PC-9 (cell line): ENCODE measurements around the gene MCMBP. TPM values are rescaled to one million over a fixed set of nuclear protein-coding genes. Genes with fewer than 3 reads are reported as not detected.

Source experiments
- BruUV-seq: library from RNA; stranded (reverse); fragments of 400-500 nt; replicated peaks from 2 replicates; lab custom pipeline; 2021; lab: Mats Ljungman, UMichigan
- CTCF ChIA-PET: fragments of 300-600 bp; sonication (Branson Sonifier 250); formaldehyde crosslinking; loops from one replicate; lab custom pipeline; 2022; ENCODE audit warnings: antibody characterized with exemption; lab: Charles Lee
- POLR2A ChIA-PET: fragments of 300-600 bp; sonication (Branson Sonifier 250); formaldehyde crosslinking; loops from one replicate; lab custom pipeline; 2022; ENCODE audit warnings: antibody characterized with exemption; ENCODE audit not compliant: unreplicated experiment; lab: Charles Lee
- DNase-seq, 2 experiments: peaks; one replicate each; pipeline versions ENCODE4 v3.0.0 to v3.0.0-alpha.2; 2015 to 2022; ENCODE audit warnings: mixed read lengths in 1 of 2
- H2AFZ ChIP-seq: fragments of 200-600 bp; sonication (generic); 2 replicates; pipeline ENCODE4 v1.8.1; 2017; ENCODE audit warnings: antibody characterized with exemption
- H3F3A ChIP-seq: fragments of 200-600 bp; sonication (generic); 2 replicates; pipeline ENCODE4 v1.8.1; 2017; ENCODE audit warnings: antibody characterized with exemption, mild to moderate bottlenecking, low read depth; ENCODE audit not compliant: insufficient read depth
- H3K27ac ChIP-seq: fragments of 200-600 bp; sonication (generic); 2 replicates; pipeline ENCODE4 v1.6.1; 2016; ENCODE audit warnings: mixed run types
- H3K27me3 ChIP-seq: fragments of 200-600 bp; sonication (generic); 2 replicates; pipeline ENCODE4 v1.6.1; 2016; ENCODE audit warnings: low read depth, mixed run types; ENCODE audit not compliant: insufficient read depth
- H3K36me3 ChIP-seq: fragments of 200-600 bp; sonication (generic); 2 replicates; pipeline ENCODE4 v1.6.1; 2016; ENCODE audit warnings: low read depth, mixed run types
- H3K4me1 ChIP-seq: fragments of 200-600 bp; sonication (generic); replicated peaks from 2 replicates; pipeline ENCODE4 v1.6.1; 2016; ENCODE audit warnings: mixed run types; ENCODE audit not compliant: insufficient read depth
- H3K4me2 ChIP-seq: fragments of 200-600 bp; sonication (generic); 2 replicates; pipeline ENCODE4 v1.6.1; 2017; ENCODE audit warnings: mixed run types
- H3K4me3 ChIP-seq: fragments of 200-600 bp; sonication (generic); 2 replicates; pipeline ENCODE4 v1.6.1; 2016; ENCODE audit warnings: mixed run types
- H3K79me2 ChIP-seq: fragments of 200-600 bp; sonication (generic); 2 replicates; pipeline ENCODE4 v1.6.1; 2017; ENCODE audit warnings: low read depth, mixed run types
- H3K9me2 ChIP-seq: fragments of 200-600 bp; sonication (generic); 2 replicates; pipeline ENCODE4 v1.8.1; 2017; ENCODE audit warnings: mild to moderate bottlenecking; ENCODE audit not compliant: insufficient read depth
- H3K9me3 ChIP-seq: fragments of 200-600 bp; sonication (generic); 2 replicates; pipeline ENCODE4 v1.8.1; 2016; ENCODE audit warnings: low read depth; ENCODE audit not compliant: insufficient read depth
- H4K20me1 ChIP-seq: fragments of 200-600 bp; sonication (generic); 2 replicates; pipeline ENCODE4 v1.8.1; 2017; ENCODE audit not compliant: insufficient read depth
- EZH2 ChIP-seq: fragments of 200-600 bp; sonication (generic); IDR thresholded peaks from 2 replicates; pipeline ENCODE4 v1.8.0; 2017; ENCODE audit warnings: antibody characterized with exemption, low read depth
- intact Hi-C: fragments of 100-400 bp; cut with micrococcal nuclease; formaldehyde crosslinking; loops from one replicate; pipeline ENCODE4 v1.10.0; 2022; ENCODE audit not compliant: unreplicated experiment
- total RNA-seq: library from RNA; stranded (reverse); gene quantifications from 2 replicates; pipeline ENCODE4 v1.2.3, GENCODE V29; 2021
- TF ChIP-seq, protein P1 (sequence below): fragments of 200-600 bp; sonication (generic); conservative IDR thresholded peaks from 2 replicates; pipeline ENCODE4 v1.6.1; 2017; ENCODE audit warnings: mixed run types, antibody characterized with exemption, mild to moderate bottlenecking, moderate library complexity

MCMBP gene
- total RNA-seq, 1 experiment from 2014 or later, result 36.7 TPM

DNA sequence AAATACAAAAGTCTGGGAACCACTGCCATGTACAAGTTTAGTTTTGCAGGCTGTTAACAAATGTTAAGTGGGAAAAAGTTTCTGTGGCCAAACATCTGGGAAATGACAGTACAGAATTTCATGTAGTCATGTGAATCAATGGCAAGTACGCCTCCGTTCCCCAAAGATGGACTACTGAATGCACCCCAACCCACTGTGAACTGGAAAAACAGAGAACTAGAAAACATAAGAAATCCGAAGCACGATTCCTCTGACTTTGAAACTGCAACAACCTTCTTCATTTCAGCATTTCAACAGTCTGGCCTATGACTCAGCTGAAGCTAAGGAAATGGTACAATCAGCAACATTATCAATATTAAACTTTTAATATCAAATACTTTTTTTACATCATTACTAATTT is 41.8 kb downstream of the MCMBP start:
- no peak overlapping the region for H3K27ac ChIP-seq
- H3K27me3 ChIP-seq, result no peaks in the 10 kb centered on the region
- H3K4me1 ChIP-seq, result no peaks in the 10 kb centered on the region
- POLR2A ChIA-PET, result no interaction called here
- CTCF ChIA-PET, result no interaction called here
- BruUV-seq, result no TSS peak
- H3K4me3 ChIP-seq, result no peak overlapping the region
- H3K9me2 ChIP-seq, result no peaks in the 10 kb centered on the region
- no peaks in the 10 kb centered on the region for H3F3A ChIP-seq
- no peak overlapping the region for H3K4me2 ChIP-seq
- H3K79me2 ChIP-seq, result no peaks in the 10 kb centered on the region
- TF ChIP-seq, protein P1, sequence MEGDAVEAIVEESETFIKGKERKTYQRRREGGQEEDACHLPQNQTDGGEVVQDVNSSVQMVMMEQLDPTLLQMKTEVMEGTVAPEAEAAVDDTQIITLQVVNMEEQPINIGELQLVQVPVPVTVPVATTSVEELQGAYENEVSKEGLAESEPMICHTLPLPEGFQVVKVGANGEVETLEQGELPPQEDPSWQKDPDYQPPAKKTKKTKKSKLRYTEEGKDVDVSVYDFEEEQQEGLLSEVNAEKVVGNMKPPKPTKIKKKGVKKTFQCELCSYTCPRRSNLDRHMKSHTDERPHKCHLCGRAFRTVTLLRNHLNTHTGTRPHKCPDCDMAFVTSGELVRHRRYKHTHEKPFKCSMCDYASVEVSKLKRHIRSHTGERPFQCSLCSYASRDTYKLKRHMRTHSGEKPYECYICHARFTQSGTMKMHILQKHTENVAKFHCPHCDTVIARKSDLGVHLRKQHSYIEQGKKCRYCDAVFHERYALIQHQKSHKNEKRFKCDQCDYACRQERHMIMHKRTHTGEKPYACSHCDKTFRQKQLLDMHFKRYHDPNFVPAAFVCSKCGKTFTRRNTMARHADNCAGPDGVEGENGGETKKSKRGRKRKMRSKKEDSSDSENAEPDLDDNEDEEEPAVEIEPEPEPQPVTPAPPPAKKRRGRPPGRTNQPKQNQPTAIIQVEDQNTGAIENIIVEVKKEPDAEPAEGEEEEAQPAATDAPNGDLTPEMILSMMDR, result no peak
- no peak for TF ChIP-seq EZH2
- H2AFZ ChIP-seq, result no peak overlapping the region
- intact Hi-C loops, result no loop called here
- no peaks in the 10 kb centered on the region for H4K20me1 ChIP-seq
- no peak for DNase-seq
- peaks cover 4% of the 10 kb centered on the region; the same call in 1 of the 2 replicates for H3K36me3 ChIP-seq
- no peaks in the 10 kb centered on the region for H3K9me3 ChIP-seq

DNA sequence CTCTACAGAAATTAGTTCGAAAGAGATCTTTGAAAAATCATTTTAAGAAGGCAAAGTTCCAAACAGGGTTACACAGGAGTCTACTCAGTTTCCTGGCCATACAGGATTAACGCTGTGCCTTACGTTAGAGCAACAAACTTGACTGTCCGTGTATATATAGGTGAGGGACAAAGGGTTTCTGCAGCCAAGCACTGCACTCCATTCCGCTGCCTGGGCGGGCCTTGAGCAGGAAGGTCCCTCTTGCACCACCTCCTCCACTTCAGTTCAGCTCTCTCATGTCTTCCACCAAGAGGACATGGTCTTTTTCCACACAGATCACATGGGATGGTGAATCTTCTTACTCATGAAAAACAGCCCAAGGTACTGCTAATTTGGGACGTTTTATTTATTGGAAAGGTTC is 43.2 kb downstream of the MCMBP start:
- H3F3A ChIP-seq, result no peaks in the 10 kb centered on the region
- H3K36me3 ChIP-seq, result 0 out of 2 replicates have a peak, but pooled peaks cover 4% of the 10 kb centered on the region
- H2AFZ ChIP-seq, result no peak overlapping the region
- no peak for DNase-seq
- H3K4me2 ChIP-seq, result no peak overlapping the region
- intact Hi-C loops, result no loop called here
- no peaks in the 10 kb centered on the region for H3K9me2 ChIP-seq
- H4K20me1 ChIP-seq, result no peaks in the 10 kb centered on the region
- no peaks in the 10 kb centered on the region for H3K4me1 ChIP-seq
- POLR2A ChIA-PET, result no interaction called here
- no peaks in the 10 kb centered on the region for H3K9me3 ChIP-seq
- H3K4me3 ChIP-seq, result no peak overlapping the region
- H3K27me3 ChIP-seq, result no peaks in the 10 kb centered on the region
- TF ChIP-seq, protein P1, result no peak
- no peak for TF ChIP-seq EZH2
- CTCF ChIA-PET, result no interaction called here
- no peak overlapping the region for H3K27ac ChIP-seq
- no TSS peak for BruUV-seq
- no peaks in the 10 kb centered on the region for H3K79me2 ChIP-seq

DNA sequence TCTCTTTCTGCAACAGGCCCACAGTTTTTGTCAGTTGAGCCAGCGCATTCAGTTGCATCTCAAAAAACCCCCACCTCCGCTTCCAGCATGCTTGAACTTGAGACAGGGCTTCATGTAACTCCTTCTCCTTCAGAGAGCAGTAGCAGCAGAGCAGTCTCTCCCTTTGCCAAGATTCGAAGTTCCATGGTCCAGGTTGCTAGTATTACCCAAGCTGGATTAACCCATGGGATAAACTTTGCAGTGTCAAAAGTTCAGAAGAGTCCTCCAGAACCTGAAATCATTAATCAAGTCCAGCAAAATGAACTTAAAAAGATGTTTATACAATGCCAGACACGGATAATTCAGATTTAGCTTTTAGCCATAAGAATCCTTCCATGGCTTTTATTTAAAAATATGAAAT is 45.2 kb downstream of the MCMBP start:
- no peak overlapping the region for H2AFZ ChIP-seq
- intact Hi-C loops, result no loop called here
- H3K4me2 ChIP-seq, result no peak overlapping the region
- H3K27ac ChIP-seq, result no peak overlapping the region
- H3K4me1 ChIP-seq, result no peaks in the 10 kb centered on the region
- H3K79me2 ChIP-seq, result no peaks in the 10 kb centered on the region
- no peak overlapping the region for H3K4me3 ChIP-seq
- DNase-seq, result no peak
- CTCF ChIA-PET, result no interaction called here
- no peaks in the 10 kb centered on the region for H3K9me2 ChIP-seq
- 0 out of 2 replicates have a peak, but pooled peaks cover 4% of the 10 kb centered on the region for H3K36me3 ChIP-seq
- POLR2A ChIA-PET, result no interaction called here
- no peaks in the 10 kb centered on the region for H3F3A ChIP-seq
- no peaks in the 10 kb centered on the region for H4K20me1 ChIP-seq
- BruUV-seq, result no TSS peak
- H3K9me3 ChIP-seq, result no peaks in the 10 kb centered on the region
- TF ChIP-seq, protein P1, result no peak
- TF ChIP-seq EZH2, result no peak
- H3K27me3 ChIP-seq, result no peaks in the 10 kb centered on the region
